DND-41 (cell line): ENCODE data around the gene COMP.

Experiments
- ATAC-seq: fragments of 200-7000 bp; cut with Tn5 transposase; 3 replicates; pipeline ENCODE4 v1.9.1; 2021; ENCODE audit warnings: low read depth; ENCODE audit not compliant: insufficient read depth
- DNase-seq: peaks from one replicate; pipeline ENCODE4 v3.0.0-alpha.2; 2020
- H2AFZ ChIP-seq: 2 replicates; pipeline ENCODE4 v1.6.0; 2012; ENCODE audit warnings: low read depth, low read length
- H3K27ac ChIP-seq: 2 replicates; pipeline ENCODE4 v1.5.1; 2012; ENCODE audit warnings: low read length, inconsistent platforms
- H3K27me3 ChIP-seq: fragments of 200-600 bp; sonication (generic); 2 replicates; pipeline ENCODE4 v1.6.0; 2012; ENCODE audit warnings: low read length, mild to moderate bottlenecking, inconsistent platforms; ENCODE audit not compliant: insufficient read depth, poor library complexity
- H3K36me3 ChIP-seq: 2 replicates; pipeline ENCODE4 v1.5.1; 2012; ENCODE audit warnings: low read length, inconsistent platforms; ENCODE audit not compliant: insufficient read depth
- H3K4me1 ChIP-seq: 2 replicates; pipeline ENCODE4 v1.5.1; 2012; ENCODE audit warnings: mild to moderate bottlenecking, low read length; ENCODE audit not compliant: insufficient read depth
- H3K4me2 ChIP-seq: 2 replicates; pipeline ENCODE4 v1.6.0; 2012; ENCODE audit warnings: mild to moderate bottlenecking, moderate library complexity, low read length, inconsistent platforms; ENCODE audit not compliant: insufficient read depth
- H3K4me3 ChIP-seq, 2 experiments: fragments of 200-600 bp in 1 of 2; shearing (Covaris generic) in 1 of 2; 2 replicates each; pipeline ENCODE4 v1.5.1; 2012 to 2016; ENCODE audit warnings: inconsistent platforms in 2 of 2, low read length in 2 of 2, mild to moderate bottlenecking in 2 of 2, low read depth in 1 of 2, moderate library complexity in 1 of 2
- H3K79me2 ChIP-seq: 2 replicates; pipeline ENCODE4 v1.6.0; 2012; ENCODE audit warnings: low read length, inconsistent platforms; ENCODE audit not compliant: insufficient read depth
- H3K9ac ChIP-seq: 2 replicates; pipeline ENCODE4 v1.6.0; 2012; ENCODE audit warnings: low read depth, mild to moderate bottlenecking, inconsistent platforms, low read length, moderate library complexity
- H3K9me3 ChIP-seq: 2 replicates; pipeline ENCODE4 v1.5.1; 2012; ENCODE audit warnings: low read length, moderate library complexity, mild to moderate bottlenecking, inconsistent platforms; ENCODE audit not compliant: insufficient read depth, severe bottlenecking
- H4K20me1 ChIP-seq: 2 replicates; pipeline ENCODE4 v1.6.0; 2012; ENCODE audit warnings: low read length; ENCODE audit not compliant: insufficient read depth
- EZH2 ChIP-seq: IDR thresholded peaks from 3 replicates; pipeline ENCODE4 v1.6.1; 2012; ENCODE audit warnings: borderline replicate concordance, low read depth, mild to moderate bottlenecking, moderate library complexity, low read length, inconsistent platforms; ENCODE audit not compliant: severe bottlenecking
- TF ChIP-seq, protein P1 (sequence below): IDR thresholded peaks from 2 replicates; pipeline ENCODE4 v1.5.1; 2012; ENCODE audit warnings: borderline replicate concordance, low read length, moderate library complexity, mild to moderate bottlenecking; ENCODE audit not compliant: poor library complexity, severe bottlenecking; ENCODE audit errors: extremely low read depth

COMP gene

DNA sequence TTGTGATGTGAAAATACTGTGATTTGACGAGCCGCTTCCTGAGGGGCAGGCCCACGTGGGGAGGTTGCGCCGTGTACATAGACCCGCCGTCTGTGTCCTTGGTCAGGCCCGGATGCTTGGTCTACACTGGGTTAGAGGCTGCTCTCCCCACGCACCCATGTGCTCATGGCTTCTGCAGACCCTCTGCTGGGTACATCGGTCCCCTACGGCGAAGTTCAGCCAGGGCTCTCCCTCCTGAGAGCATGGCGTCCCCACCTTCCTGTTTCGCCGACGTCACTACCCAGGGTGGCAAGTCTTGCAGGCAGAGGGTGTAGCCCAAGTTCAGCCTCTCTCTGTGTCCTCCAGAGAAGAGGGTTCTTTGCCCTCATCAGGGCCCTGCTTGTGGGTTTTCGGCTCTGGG is 11.0 kb downstream of the COMP start:
- ATAC-seq, result no peak
- Histone ChIP-seq H3K27me3 (no peaks in the 10 kb centered on the region), H4K20me1 (0 out of 2 replicates have a peak, but pooled peaks cover 3% of the 10 kb centered on the region), H3K36me3 (no peaks in the 10 kb centered on the region), H3K9me3 (no peaks in the 10 kb centered on the region), H2AFZ (no peak overlapping the region), H3K4me3 (no peak overlapping the region), H3K27ac (no peak overlapping the region), H3K4me1 (no peaks in the 10 kb centered on the region), H3K79me2 (no peaks in the 10 kb centered on the region), H3K4me2 (no peak overlapping the region), H3K9ac (no peak overlapping the region)
- TF ChIP-seq, protein P1, sequence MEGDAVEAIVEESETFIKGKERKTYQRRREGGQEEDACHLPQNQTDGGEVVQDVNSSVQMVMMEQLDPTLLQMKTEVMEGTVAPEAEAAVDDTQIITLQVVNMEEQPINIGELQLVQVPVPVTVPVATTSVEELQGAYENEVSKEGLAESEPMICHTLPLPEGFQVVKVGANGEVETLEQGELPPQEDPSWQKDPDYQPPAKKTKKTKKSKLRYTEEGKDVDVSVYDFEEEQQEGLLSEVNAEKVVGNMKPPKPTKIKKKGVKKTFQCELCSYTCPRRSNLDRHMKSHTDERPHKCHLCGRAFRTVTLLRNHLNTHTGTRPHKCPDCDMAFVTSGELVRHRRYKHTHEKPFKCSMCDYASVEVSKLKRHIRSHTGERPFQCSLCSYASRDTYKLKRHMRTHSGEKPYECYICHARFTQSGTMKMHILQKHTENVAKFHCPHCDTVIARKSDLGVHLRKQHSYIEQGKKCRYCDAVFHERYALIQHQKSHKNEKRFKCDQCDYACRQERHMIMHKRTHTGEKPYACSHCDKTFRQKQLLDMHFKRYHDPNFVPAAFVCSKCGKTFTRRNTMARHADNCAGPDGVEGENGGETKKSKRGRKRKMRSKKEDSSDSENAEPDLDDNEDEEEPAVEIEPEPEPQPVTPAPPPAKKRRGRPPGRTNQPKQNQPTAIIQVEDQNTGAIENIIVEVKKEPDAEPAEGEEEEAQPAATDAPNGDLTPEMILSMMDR, result no peak
- TF ChIP-seq EZH2, result no peak
- no peak for DNase-seq

DNA sequence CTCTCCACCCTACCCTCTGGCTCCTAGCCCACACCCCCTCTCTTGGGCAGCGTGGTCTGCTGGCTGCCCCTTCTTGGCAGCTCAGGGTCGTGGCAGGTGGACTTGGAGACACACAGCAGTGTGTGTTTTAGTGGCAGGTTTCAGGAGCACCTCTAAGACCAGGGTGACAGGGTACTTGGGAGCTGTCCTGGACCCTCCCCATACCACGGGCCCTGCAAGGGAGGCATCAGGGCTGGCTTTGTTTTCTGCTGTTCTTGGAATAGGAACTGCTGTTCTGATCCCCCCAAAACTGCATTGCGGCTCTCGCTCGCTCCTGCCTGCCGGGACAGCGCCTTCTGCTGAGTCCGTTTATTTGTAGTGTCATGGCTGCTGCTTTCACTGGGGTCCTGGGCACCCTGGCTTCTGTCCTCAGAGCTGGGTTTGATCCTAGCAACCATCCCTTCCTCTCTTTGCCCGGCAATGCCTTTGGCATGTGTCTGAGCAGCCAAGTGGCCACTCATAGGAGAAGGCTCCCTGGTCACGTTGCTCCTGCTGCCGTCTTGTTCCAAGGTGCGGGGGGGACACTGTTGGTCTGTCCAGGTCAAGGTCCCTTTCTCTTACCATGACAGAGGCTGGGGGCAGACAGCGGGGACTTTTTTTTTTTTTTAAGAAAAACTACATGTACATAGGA is 12.1 kb downstream of the COMP start:
- H3K36me3 ChIP-seq, result no peaks in the 10 kb centered on the region
- no peaks in the 10 kb centered on the region for H3K4me1 ChIP-seq
- no peak overlapping the region for H3K9ac ChIP-seq
- no peak overlapping the region for H3K27ac ChIP-seq
- 0 out of 2 replicates have a peak, but pooled peaks cover 3% of the 10 kb centered on the region for H4K20me1 ChIP-seq
- TF ChIP-seq EZH2, result no peak
- TF ChIP-seq, protein P1, result no peak
- H3K79me2 ChIP-seq, result no peaks in the 10 kb centered on the region
- H2AFZ ChIP-seq, result no peak overlapping the region
- H3K4me3 ChIP-seq, result no peak overlapping the region
- H3K9me3 ChIP-seq, result no peaks in the 10 kb centered on the region
- no peaks in the 10 kb centered on the region for H3K27me3 ChIP-seq
- no peak for DNase-seq
- no peak for ATAC-seq
- no peak overlapping the region for H3K4me2 ChIP-seq

DNA sequence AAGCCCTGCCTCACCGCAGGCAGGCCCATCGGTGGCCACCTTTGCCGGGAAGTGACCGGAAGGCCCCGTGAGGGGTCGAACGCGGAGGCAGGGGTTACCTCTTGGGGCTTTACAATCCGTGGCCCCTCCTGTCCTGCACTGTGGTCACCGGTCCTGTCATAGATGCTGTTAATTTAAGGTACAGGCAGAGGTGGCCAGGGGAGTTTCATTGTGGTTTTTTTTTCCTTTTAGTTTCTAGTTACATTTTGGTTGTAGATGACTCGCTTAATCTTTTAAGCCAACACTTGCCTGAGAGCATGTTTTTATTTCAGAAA is 13.1 kb downstream of the COMP start:
- no peak for ATAC-seq
- H3K36me3 ChIP-seq, result no peaks in the 10 kb centered on the region
- H3K79me2 ChIP-seq, result no peaks in the 10 kb centered on the region
- H3K27me3 ChIP-seq, result no peaks in the 10 kb centered on the region
- H3K4me3 ChIP-seq, result no peak overlapping the region
- H3K4me2 ChIP-seq, result no peak overlapping the region
- H3K4me1 ChIP-seq, result no peaks in the 10 kb centered on the region
- H2AFZ ChIP-seq, result no peak overlapping the region
- no peak overlapping the region for H3K9ac ChIP-seq
- H4K20me1 ChIP-seq, result 0 out of 2 replicates have a peak, but pooled peaks cover 3% of the 10 kb centered on the region
- H3K27ac ChIP-seq, result no peak overlapping the region
- H3K9me3 ChIP-seq, result no peaks in the 10 kb centered on the region
- DNase-seq, result no peak
- TF ChIP-seq, protein P1, result no peak
- no peak for TF ChIP-seq EZH2
